ENCODE results near the gene DYNC1H1.
A peak's percentile ranks its signal among the peaks of the same experiment; 100 is the strongest.
"Not testable (repeated sequence)": the region's sequence is repeated elsewhere in the genome, so short reads cannot be mapped to it uniquely, and the experiment has no call there.

The DYNC1H1 gene

DNA sequence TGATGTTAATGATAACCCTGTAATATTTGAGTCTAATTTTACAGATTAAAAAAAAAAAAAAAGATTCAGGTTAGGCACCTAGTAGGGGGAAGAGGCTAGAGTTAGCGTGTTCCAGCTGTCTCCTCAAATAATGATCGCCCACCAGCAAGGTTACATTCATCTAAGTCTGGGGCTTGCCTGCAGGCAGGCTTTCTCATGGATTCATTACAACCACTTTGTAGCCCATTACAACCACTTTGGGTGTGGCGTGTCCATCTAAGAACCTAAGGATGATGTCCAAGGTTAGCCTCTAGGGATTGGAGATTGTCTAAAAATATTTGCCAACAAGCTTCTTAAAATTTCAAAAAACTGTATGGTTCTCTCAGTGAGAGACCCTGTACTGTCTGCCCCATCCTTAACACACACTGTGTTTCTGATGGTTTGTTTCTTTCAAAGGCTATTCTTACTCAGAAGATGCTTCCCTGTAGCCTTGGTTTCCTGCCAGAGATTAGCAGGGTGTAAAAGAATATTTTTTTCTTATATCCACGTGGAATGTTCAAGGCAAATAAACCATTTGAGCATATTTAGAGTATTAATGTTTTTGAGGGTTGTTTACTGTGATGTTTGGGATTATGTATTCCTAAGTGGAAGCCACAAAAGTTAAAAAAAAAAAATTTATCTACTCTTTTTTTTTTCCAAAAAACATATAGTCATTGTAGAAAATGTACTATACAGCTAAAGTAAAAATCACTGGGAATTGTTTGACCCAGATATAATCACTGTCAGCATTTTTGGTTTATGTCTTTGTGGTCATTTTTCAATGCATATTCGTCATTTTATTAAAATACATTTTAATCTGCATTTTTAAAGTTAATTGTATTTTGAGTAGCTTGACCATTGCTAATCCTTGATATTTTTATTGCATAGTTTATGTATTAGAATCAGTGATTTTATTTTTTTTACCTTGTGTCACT lies 1.7 kb downstream of the DYNC1H1 start:
- no peak for DNase-seq

DNA sequence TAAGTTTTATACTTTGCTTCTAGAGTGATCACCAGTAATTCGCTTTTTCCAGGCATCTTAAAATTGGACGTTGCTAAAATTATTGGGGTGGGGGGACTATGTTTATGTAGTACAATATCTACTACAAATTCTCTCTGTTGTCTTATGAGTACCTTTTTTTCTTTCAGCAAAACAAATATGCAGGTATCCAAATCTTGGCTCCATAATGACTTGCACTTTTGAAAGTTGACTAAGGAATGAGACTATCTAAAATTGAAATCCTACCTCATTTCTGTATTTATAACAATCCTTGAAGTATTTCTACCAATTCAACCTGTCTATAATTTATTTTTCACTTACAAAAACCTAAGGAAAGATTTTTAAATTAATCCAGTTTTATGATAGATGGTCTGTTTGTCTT lies 2.4 kb downstream of the DYNC1H1 start:
- DNase-seq = no peak

DNA sequence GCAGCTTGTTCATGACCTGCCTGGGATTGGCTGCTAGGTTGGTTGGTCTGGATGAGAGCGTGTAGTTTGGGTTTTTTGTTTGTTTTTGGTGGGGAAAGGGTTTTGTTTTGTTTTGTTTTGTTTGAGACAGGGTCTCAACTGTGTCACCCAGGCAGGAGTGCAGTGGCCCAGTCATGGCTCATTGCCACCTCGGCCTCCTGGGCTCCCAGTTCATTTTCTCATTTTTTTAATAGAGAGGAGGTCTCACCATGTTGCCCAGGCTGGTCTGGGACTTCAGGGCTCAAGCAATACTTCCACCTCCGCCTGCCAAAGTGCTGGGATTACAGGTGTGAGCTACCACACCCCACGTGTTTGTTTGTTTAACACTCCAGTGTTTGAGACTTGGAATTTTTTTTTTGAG lies 3.8 kb downstream of the DYNC1H1 start:
- no peak for DNase-seq

DNA sequence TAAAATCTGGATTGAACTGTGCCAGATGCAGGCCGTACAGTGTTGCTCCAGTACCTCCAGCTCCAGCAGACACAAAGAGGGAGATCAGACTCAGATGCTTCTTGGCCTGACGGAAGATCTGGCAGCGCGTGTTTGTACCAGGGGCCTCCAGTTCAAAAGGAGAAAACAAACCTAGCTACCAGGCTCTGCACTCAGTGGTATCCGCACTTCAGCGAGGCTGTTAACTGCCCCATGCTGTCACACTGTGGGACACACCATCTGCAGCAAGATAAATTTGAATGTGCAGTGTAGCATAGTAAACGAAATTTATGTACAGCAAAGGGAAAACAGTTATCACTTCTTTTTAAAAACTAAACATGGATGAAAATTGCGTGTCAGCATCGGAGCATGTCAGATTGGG lies 5.1 kb downstream of the DYNC1H1 start:
- DNase-seq = no peak

- no peak for DNase-seq
These were observed 6.5 kb downstream of the DYNC1H1 start for GRCh38 chr14:101970830-101971400.

DNA sequence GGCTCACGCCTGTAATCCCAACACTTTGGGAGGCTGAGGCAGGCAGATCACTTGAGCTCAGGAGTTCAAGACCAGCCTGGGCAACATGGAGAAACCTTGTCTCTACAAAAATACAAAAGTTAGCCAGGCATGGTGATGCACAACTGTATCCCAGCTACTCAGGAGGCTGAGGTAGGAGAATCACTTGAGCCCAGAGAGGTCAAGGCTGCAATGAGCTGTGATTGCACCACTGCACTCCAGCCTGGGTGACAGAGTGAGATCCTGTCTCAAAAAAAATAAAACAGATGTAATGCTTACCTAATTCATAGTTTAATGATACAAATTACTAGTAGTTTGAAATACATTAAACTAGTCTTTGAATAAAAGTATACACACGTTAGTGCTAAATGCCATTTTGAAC lies 7.1 kb downstream of the DYNC1H1 start:
- DNase-seq = not testable (repeated sequence)

DNA sequence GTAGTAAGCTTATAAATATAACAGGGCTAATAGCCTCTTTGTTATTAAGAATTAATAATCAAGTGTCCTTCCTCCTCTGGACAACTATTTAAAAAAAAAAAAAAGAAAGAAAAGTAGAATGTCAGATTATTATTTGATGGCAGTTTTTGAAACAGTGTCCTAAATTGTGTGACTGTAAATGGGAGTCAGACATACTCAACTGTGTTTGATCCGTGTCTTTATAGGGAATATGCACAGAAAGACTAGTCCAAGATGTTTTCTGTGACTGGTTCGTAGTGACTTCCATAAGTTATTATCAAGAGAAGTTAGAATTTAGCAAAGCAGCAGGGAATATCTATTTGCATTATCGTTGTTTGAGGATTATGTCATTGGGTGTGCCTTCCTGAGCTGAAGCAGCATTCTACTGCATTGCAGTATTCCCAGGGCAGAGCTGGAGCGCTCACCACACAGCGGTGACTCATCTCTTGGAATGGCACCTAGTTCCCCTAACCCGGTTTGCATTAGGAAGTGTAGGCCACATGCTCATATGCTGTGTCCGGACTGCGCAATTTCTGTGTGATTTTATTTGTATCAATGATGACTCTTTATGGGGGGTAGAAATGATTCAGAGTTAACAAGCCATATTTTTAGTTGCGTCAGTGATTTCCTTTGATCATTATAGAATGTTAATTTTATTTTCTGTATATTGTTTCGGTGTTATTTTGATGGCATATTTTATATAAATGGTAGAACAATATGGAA lies 7.9 kb downstream of the DYNC1H1 start:
- DNase-seq = peak; percentile 15

GRCh38 chr14:101973356-101973755 lies 9.0 kb downstream of the DYNC1H1 start:
- DNase-seq = no peak

- DNase-seq = no peak
These were observed 10.9 kb downstream of the DYNC1H1 start for GRCh38 chr14:101975231-101975630.

DNA sequence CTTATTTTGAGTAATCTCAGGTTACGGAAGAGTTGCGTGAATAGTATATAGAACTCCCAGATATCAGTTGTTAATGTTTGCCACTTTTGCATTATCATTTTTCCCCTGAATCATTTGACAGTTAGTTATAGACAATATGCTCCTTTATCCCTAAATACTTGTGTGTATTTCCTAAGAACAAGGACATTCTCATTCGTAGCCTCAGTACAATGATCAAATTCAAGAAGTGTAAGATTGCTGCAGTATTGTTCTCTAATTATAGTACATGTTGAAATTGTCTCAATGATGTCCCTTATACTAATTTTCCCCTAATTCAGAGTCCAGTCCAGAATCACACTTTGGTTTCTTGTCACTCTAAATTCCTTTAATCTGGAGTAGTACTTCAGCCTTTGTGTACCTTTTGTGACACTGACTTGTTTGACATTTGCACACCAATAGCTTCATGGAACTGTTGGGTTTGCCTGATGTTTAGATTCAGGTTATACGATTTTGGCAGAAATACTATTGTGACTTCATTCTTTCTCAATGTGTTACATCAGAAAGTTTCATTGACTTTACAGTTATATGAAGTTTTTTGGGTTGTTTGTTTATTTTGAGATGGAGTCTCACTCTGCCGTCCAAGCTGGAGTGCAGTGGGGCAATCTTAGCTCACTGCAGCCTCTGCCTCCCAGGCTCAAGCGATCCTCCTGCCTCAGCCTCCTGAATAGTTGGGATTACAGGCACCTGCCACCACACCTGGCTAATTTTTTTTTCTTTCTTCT lies 13.1 kb downstream of the DYNC1H1 start:
- no peak for DNase-seq

GRCh38 chr14:101979666-101980065 lies 15.3 kb downstream of the DYNC1H1 start:
- DNase-seq = no peak

DNA sequence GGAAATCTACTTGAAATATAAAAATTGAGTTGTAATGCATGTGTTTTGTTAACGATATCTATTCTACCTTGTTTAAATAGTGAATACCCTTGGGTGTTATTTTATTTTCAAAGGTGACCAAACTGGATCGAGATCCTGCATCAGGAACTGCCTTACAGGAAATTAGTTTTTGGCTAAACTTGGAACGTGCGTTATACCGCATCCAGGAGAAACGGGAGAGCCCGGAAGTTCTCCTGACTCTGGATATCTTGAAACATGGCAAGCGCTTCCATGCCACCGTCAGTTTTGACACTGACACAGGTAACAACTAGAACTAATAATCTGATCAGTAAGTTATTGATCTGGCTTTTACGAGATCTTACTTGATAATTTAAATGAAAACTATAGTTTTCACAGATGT lies 15.9 kb downstream of the DYNC1H1 start:
- no peak for DNase-seq

DNA sequence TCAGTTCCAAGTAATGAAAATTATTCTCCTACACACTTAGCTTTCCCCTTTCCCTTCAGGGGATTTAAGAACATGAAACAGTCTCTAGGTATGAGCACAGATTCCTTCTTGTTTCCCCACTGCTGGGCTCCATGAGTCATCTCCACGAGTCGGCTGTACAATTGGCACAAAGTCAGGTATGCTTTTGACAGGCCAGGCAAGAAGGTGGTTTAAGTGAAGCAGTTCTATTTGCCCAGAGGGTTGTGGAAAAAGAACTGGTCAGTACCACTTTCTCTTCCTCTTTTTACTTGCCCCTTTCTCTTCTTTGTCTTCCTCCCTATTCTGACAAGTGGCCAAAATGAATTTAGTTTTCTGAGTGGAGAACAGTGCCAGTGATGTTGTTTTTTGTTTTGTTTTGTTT lies 16.3 kb downstream of the DYNC1H1 start:
- no peak for DNase-seq

- DNase-seq = no peak
These were observed 18.2 kb downstream of the DYNC1H1 start for GRCh38 chr14:101982621-101983020.

DNA sequence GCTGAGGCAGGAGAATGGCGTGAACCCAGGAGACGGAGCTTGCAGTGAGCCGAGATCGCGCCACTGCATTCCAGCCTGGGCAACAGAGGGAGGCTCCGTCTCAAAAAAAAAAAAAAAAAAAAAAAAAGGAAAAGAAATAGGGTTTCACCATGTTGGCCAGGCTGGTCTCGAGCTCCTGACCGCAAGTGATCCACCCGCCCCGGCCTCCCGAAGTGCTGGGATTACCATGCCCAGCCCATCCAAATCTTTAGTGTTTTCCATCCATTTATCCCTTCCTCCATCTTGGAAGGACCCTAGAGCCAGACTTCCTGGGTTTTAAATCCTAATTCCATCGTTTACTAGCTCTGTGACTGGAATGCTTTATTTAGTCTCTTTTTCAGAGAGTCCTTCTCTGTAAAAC lies 20.5 kb downstream of the DYNC1H1 start:
- not testable (repeated sequence) for DNase-seq

GRCh38 chr14:101985957-101986356 lies 21.6 kb downstream of the DYNC1H1 start:
- DNase-seq = no peak

DNA sequence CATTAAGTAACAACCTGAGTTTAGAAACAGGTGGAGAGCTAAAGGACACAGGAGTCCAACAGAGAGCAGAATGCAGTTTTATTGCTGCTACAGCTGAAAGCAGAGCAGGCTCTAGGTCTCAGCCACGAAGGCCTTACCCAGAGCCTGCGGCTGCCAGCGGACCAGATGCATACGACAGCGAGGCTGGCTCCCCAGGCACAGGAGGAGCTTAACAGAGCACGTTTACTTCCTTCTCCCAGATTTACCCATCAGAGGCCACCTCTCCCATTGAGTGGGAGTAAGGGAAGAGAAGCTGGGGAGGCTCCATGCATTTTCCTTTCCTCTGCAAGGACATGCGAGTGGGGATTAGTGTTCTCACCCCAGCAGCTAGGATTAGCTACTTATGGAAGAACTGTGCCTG lies 22.6 kb downstream of the DYNC1H1 start:
- DNase-seq = no peak

DNA sequence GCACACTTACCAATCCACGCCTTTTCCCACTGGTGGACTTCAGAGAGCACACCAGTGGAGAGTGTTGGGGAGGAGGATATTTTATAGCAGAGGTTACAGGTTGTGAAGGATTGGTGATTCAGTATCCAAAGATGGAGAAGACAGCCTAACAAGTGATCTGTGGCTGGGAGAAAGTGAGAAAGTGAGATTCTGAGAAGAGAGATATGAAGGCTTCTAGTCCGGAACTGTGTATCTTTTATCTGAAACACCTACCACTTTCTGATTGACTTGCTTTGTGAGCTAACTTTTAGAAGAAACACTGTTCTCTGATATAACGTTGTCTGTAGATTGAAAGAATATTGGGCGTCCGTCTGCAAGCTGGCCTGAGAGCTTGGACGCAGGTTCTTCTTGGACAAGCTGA lies 24.0 kb downstream of the DYNC1H1 start:
- DNase-seq = no peak

GRCh38 chr14:101991352-101991751 lies 27.0 kb downstream of the DYNC1H1 start:
- DNase-seq = no peak

DNA sequence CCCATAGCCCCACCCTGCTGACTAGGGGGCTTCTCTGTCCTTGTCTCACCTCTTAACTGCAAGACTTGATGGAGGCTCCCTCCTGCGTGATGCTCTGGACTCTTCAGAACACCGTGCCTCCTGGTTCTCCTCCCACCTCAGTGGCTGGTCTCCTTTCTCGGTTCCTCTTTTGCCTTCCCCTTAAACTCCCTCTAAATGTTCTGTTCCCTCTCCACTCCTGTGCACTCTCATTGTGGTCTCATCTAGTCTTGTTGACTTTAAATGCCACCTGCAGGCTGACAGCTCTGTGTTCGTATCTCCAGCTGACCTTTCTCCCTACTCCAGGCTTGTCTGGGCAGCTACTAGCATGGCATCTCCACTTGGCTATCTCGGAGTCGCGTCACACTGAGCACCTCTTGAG lies 28.3 kb downstream of the DYNC1H1 start:
- DNase-seq = peak; percentile 6

DNA sequence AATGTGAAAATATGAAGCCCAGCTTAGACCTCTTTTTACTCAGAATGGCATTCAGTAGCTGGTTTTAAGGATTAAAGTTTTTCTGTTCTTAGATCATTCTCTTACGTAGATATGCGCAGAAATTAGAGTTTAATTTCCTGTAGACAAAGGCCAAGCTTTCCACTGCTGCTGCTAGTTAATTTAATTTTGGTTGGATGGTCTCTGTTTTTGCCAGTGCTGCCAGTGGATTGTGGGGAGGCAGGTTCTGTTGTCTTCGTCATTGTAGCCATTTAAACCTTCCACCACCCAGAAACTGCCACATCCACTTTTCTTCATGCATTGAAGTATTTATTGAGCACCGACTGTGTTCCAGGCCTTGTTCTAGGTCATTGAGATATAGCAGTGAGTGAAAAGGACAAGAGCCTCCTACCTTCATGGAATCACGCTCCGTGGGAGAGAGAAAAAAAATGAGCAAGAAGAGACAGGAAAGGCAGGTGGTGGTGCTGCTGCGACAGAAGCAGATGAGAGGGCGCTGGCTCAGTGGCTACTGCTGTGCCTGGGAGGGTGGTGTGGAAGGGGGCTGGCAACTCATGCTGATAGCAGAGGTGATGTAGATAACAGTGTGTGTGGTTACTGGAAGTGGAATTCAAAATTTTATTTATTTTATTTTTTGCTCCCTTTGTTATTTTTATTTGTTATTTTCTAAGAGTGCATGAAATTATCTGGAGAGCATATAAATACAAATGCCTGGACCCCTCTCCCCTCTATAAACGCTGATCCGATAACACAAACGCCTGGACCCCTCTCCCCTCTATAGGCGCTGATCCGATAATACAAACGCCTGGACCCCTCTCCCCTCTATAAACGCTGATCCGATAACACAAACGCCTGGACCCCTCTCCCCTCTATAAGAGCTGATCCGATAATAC lies 33.3 kb downstream of the DYNC1H1 start:
- no peak for DNase-seq

DNA sequence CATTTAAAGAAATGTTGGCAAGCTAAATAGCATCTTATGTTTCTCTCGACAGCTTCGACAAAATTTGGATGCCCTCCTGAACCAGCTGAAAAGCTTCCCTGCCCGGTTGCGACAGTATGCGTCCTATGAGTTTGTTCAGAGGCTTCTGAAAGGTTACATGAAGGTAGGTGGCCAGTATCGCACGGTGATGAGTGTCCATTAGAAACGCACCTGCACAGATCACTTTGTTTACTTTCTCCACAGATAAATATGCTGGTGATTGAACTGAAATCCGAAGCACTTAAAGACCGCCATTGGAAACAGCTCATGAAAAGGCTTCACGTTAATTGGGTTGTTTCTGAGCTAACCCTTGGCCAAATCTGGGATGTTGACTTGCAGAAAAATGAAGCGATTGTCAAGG lies 36.5 kb downstream of the DYNC1H1 start:
- no peak for DNase-seq
